Thyroid gland (tissue), 4 donors: ENCODE measurements around the gene NRN1.

Experiments
- CTCF ChIP-seq, 6 experiments: fragments of 200-600 bp in 3 of 6; fragments of 450-650 bp in 3 of 6; sonication (generic) in 3 of 6; IDR thresholded peaks; one replicate each; pipeline ENCODE4 v1.5.1; 2016 to 2019; ENCODE audit warnings: antibody characterized with exemption in 6 of 6, mild to moderate bottlenecking in 2 of 6, inconsistent platforms in 1 of 6, moderate library complexity in 1 of 6
- POLR2A ChIP-seq, 2 donors: fragments of 450-650 bp; IDR thresholded peaks; one replicate each; pipeline ENCODE4 v1.6.1; 2017; ENCODE audit warnings: antibody characterized with exemption in 2 of 2, mild to moderate bottlenecking in 2 of 2, moderate library complexity in 1 of 2

DNA sequence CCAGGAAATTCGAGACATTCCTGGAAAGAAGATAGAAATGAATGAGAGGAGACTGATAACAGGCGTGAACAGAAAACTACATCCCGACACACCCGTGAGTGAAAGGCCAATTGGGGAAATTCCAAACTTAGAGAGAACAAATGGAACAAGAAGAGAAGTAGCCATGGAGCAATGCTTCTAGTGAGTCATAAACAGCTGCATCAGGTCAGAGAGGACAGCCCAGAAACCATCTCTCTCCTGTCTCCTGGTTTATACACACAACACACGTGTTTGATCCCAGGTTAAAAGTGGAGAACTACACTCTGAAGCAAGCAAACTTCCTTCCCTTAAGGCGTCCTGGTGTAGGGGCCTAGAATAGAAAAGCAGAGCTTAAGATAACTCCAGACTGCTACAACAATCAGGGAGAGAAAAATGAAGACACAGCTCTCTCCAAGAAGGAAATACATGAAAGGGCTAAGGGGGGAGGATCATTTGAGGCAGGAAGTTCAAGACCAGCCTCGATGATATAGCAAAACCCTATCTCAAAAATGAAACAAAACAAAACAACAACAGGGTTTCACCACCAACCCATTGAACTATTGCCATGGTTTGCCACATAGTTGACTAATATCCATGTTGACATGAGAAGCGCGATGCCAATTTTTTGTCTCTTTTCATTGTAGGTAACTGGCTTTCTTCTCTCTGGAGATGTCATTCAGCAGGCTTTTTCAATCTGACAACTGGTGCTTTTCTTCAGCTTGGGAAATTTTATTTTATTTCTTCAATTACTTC is 26.9 kb downstream of the NRN1 start:
- no peak for TF ChIP-seq CTCF (IDR thresholded peaks at IDR 0.05)
- TF ChIP-seq POLR2A (IDR thresholded peaks at IDR 0.05): no peak
